ENCODE measurements around the gene CENPH.
"Not testable (repeated sequence)": the region's sequence is repeated elsewhere in the genome, so short reads cannot be mapped to it uniquely, and the experiment has no call there.

CENPH gene

GRCh38 chr5:69189162-69190086 lies at the start of gene CENPH:
Gene CENPH (plus strand): TSS chr5:69189583. CDS start chr5:69189635, 52 bp downstream.
- peak; percentile 97 for DNase-seq

GRCh38 chr5:69140239-69140638 lies 49.1 kb upstream of the CENPH start:
- not testable (repeated sequence) for DNase-seq

GRCh38 chr5:69140827-69141226 lies 48.6 kb upstream of the CENPH start:
- no peak for DNase-seq

GRCh38 chr5:69148576-69148975 lies 40.8 kb upstream of the CENPH start:
- not testable (repeated sequence) for DNase-seq

- DNase-seq = no peak
These were observed 40.3 kb upstream of the CENPH start for GRCh38 chr5:69148981-69149675.

- DNase-seq = no peak
These were observed 39.7 kb upstream of the CENPH start for GRCh38 chr5:69149676-69150010.

GRCh38 chr5:69152731-69153130 lies 36.7 kb upstream of the CENPH start:
- no peak for DNase-seq

GRCh38 chr5:69156456-69156855 lies 32.9 kb upstream of the CENPH start:
- no peak for DNase-seq

GRCh38 chr5:69158039-69158438 lies 31.3 kb upstream of the CENPH start:
- no peak for DNase-seq

- no peak for DNase-seq
These were observed 28.7 kb upstream of the CENPH start for GRCh38 chr5:69160651-69161050.

- peak; percentile 100 for DNase-seq
These were observed 22.5 kb upstream of the CENPH start, which contains the start of gene CCNB1 for GRCh38 chr5:69166686-69167492. Gene CCNB1 (plus strand): TSS chr5:69167150. CDS start chr5:69167263, 113 bp downstream.

- peak; percentile 11 for DNase-seq
These were observed 21.9 kb upstream of the CENPH start for GRCh38 chr5:69167493-69167855.

- no peak for DNase-seq
These were observed 21.5 kb upstream of the CENPH start for GRCh38 chr5:69167929-69168328.

- DNase-seq = no peak
These were observed 18.9 kb upstream of the CENPH start for GRCh38 chr5:69170495-69170894.

GRCh38 chr5:69170969-69171368 lies 18.4 kb upstream of the CENPH start:
- no peak for DNase-seq

- DNase-seq = not testable (repeated sequence)
These were observed 7.6 kb upstream of the CENPH start for GRCh38 chr5:69181659-69182293.

GRCh38 chr5:69184621-69185020 lies 4.8 kb upstream of the CENPH start:
- no peak for DNase-seq

- DNase-seq = no peak
These were observed 2.0 kb upstream of the CENPH start for GRCh38 chr5:69187342-69187741.

GRCh38 chr5:69188811-69189161 lies 597 bp upstream of the CENPH start:
- DNase-seq = no peak

GRCh38 chr5:69202497-69202896 lies 13.1 kb downstream of the CENPH start:
- no peak for DNase-seq

- no peak for DNase-seq
These were observed 17.3 kb downstream of the CENPH start for GRCh38 chr5:69206528-69207190.

- no peak for DNase-seq
These were observed 20.2 kb downstream of the CENPH start for GRCh38 chr5:69209602-69210001.
